OCI-LY1 (cell line): ENCODE measurements around the gene SLC17A8.

Experiments used
- EZH2 ChIP-seq: fragments of 200-600 bp; sonication (generic), shearing (Covaris generic); IDR thresholded peaks from 2 replicates; pipeline ENCODE4 v1.8.0; 2017; ENCODE audit warnings: borderline replicate concordance, mixed run types, mild to moderate bottlenecking, antibody characterized with exemption, low read length, moderate library complexity, mixed read lengths
- TF ChIP-seq, protein P1 (sequence below): fragments of 200-600 bp; sonication (generic), shearing (Covaris generic); IDR thresholded peaks from 2 replicates; pipeline ENCODE4 v1.5.1; 2017; ENCODE audit warnings: mild to moderate bottlenecking, antibody characterized with exemption, low read length, moderate library complexity, mixed read lengths

DNA sequence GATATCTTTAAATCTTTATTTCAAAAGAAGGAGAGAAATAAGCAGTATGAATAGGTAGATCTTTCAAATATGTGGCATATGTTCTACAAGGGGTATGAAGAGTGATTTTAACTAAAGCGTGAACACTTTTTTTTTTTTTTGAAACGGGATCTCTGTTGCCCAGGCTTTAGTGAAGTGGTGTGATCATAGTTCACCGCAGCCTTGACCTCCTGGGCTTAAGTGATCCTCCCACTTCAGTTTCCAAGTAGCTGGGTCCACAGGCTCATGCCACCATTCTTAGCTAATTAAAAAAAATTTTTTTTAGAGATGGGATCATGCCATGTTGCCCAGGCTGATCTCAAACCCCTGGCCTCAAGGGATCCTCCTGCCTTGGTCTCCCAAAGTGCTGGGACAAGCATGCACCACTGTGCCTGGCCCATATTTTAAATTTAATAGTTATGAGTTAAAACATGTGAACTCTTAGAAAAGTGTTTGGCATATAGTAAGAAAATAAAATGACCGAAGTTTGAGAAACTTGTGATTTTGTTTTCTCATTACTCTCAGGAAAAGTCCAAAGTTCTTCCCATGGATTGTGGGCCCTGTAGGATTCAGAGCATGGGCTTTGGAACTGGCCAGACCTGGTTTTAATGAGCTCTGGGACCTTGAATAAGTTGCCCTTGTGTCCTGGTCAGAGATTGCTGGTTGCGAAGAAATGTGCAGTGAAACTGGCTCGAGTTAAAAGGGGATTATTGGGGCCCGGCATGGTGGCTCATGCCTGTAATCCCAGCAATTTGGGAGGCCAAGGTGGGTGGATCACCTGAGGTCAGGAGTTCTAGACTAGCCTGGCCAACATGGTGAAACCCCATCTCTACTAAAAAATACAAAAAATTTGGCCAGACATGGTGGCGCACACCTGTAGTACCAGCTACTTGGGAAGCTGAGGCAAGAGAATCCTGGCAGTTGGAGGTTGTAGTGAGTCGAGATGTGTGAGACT lies 27.0 kb downstream of the SLC17A8 start:
- TF ChIP-seq, protein P1, sequence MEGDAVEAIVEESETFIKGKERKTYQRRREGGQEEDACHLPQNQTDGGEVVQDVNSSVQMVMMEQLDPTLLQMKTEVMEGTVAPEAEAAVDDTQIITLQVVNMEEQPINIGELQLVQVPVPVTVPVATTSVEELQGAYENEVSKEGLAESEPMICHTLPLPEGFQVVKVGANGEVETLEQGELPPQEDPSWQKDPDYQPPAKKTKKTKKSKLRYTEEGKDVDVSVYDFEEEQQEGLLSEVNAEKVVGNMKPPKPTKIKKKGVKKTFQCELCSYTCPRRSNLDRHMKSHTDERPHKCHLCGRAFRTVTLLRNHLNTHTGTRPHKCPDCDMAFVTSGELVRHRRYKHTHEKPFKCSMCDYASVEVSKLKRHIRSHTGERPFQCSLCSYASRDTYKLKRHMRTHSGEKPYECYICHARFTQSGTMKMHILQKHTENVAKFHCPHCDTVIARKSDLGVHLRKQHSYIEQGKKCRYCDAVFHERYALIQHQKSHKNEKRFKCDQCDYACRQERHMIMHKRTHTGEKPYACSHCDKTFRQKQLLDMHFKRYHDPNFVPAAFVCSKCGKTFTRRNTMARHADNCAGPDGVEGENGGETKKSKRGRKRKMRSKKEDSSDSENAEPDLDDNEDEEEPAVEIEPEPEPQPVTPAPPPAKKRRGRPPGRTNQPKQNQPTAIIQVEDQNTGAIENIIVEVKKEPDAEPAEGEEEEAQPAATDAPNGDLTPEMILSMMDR, result no peak
- no peak for TF ChIP-seq EZH2
